ENCODE data around the gene C1QC.

C1QC gene

GRCh38 chr1:22691031-22691753 is 47.8 kb downstream of the C1QC start:
- TF ChIP-seq EZH2phosphoT487 (IDR thresholded peaks at IDR 0.05; ENCODE audit: low read depth): no peak
- TF ChIP-seq CTCF (IDR thresholded peaks at IDR 0.05; ENCODE audit: low read depth, low read length): no peak
- Histone ChIP-seq H3K36me3 (replicated peaks; ENCODE audit: low read depth, low read length) (no peaks in the 10 kb centered on the region), H3K79me2 (ENCODE audit: low read length) (no peaks in the 10 kb centered on the region), H3K4me2 (ENCODE audit: low read length) (no peak overlapping the region), H3K27ac (ENCODE audit: low read length) (no peak overlapping the region), H3K9me3 (ENCODE audit: insufficient read depth, low read length) (no peaks in the 10 kb centered on the region), H3K27me3 (ENCODE audit: low read depth, low read length) (no peaks in the 10 kb centered on the region), H3K4me1 (ENCODE audit: low read length) (no peaks in the 10 kb centered on the region), H4K20me1 (ENCODE audit: insufficient read depth, low read length) (no peaks in the 10 kb centered on the region), H3K9ac (ENCODE audit: low read length) (no peak overlapping the region), H3K4me3 (ENCODE audit: low read length) (no peak overlapping the region), H2AFZ (ENCODE audit: low read depth, low read length) (no peak overlapping the region)

GRCh38 chr1:22694172-22694571 is 50.7 kb downstream of the C1QC start:
- no peaks in the 10 kb centered on the region for H3K36me3 ChIP-seq (replicated peaks; ENCODE audit: low read depth, low read length)
- no peak for TF ChIP-seq EZH2phosphoT487 (IDR thresholded peaks at IDR 0.05; ENCODE audit: low read depth)
- no peak for TF ChIP-seq CTCF (IDR thresholded peaks at IDR 0.05; ENCODE audit: low read depth, low read length)
- no peak overlapping the region for H3K9ac ChIP-seq (ENCODE audit: low read length)
- H3K4me2 ChIP-seq (ENCODE audit: low read length): no peak overlapping the region
- no peak overlapping the region for H2AFZ ChIP-seq (ENCODE audit: low read depth, low read length)
- no peak overlapping the region for H3K27ac ChIP-seq (ENCODE audit: low read length)
- H3K79me2 ChIP-seq (ENCODE audit: low read length): no peaks in the 10 kb centered on the region
- H3K4me3 ChIP-seq (ENCODE audit: low read length): no peak overlapping the region
- H3K9me3 ChIP-seq (ENCODE audit: insufficient read depth, low read length): no peaks in the 10 kb centered on the region
- H3K4me1 ChIP-seq (ENCODE audit: low read length): no peaks in the 10 kb centered on the region
- H4K20me1 ChIP-seq (ENCODE audit: insufficient read depth, low read length): no peaks in the 10 kb centered on the region
- H3K27me3 ChIP-seq (ENCODE audit: low read depth, low read length): no peaks in the 10 kb centered on the region

GRCh38 chr1:22696610-22697009 is 53.2 kb downstream of the C1QC start:
- Histone ChIP-seq H4K20me1 (ENCODE audit: insufficient read depth, low read length) (no peaks in the 10 kb centered on the region), H3K27ac (ENCODE audit: low read length) (no peak overlapping the region), H3K4me2 (ENCODE audit: low read length) (no peak overlapping the region), H2AFZ (ENCODE audit: low read depth, low read length) (no peak overlapping the region), H3K27me3 (ENCODE audit: low read depth, low read length) (no peaks in the 10 kb centered on the region), H3K9ac (ENCODE audit: low read length) (no peak overlapping the region), H3K79me2 (ENCODE audit: low read length) (no peaks in the 10 kb centered on the region), H3K36me3 (replicated peaks; ENCODE audit: low read depth, low read length) (no peaks in the 10 kb centered on the region), H3K4me3 (ENCODE audit: low read length) (no peak overlapping the region), H3K9me3 (ENCODE audit: insufficient read depth, low read length) (no peaks in the 10 kb centered on the region), H3K4me1 (ENCODE audit: low read length) (no peaks in the 10 kb centered on the region)
- TF ChIP-seq EZH2phosphoT487 (IDR thresholded peaks at IDR 0.05; ENCODE audit: low read depth): no peak
- TF ChIP-seq CTCF (IDR thresholded peaks at IDR 0.05; ENCODE audit: low read depth, low read length): no peak
